Spleen (tissue), 11 donors: ENCODE data around the gene ODAPH. TPM values are rescaled to one million over a fixed set of nuclear protein-coding genes. Genes with fewer than 3 reads are reported as not detected.

ENCODE experiments used
- DNase-seq: peaks from one replicate; pipeline ENCODE4 v3.0.0-alpha.2; 2020
- H3K27ac ChIP-seq, 8 donors: fragments of 200-600 bp; sonication (generic) in 7 of 8; 1 replicate in 4 of 8; 2 replicates in 4 of 8; pipeline versions ENCODE4 v1.5.0 to v1.8.0; 2016 to 2021; ENCODE audit warnings: inconsistent platforms in 4 of 8, mild to moderate bottlenecking in 4 of 8, moderate library complexity in 1 of 8
- H3K27me3 ChIP-seq, 7 donors: fragments of 200-600 bp; sonication (generic) in 6 of 7; replicated peaks in 1 of 7; 1 replicate in 4 of 7; 2 replicates in 3 of 7; pipeline versions ENCODE4 v1.5.0 to v1.8.0; 2016 to 2021; ENCODE audit warnings: inconsistent platforms in 3 of 7, mild to moderate bottlenecking in 1 of 7
- H3K36me3 ChIP-seq, 6 donors: fragments of 200-600 bp; sonication (generic) in 5 of 6; 1 replicate in 4 of 6; 2 replicates in 2 of 6; pipeline versions ENCODE4 v1.5.0 to v1.8.0; 2016 to 2021; ENCODE audit warnings: inconsistent platforms in 2 of 6
- H3K4me1 ChIP-seq, 6 donors: fragments of 200-600 bp; sonication (generic) in 5 of 6; 1 replicate in 3 of 6; 2 replicates in 3 of 6; pipeline versions ENCODE4 v1.5.0 to v1.8.0; 2016 to 2021; ENCODE audit warnings: inconsistent platforms in 3 of 6
- H3K4me3 ChIP-seq, 8 donors: fragments of 200-600 bp; sonication (generic) in 7 of 8; 1 replicate in 4 of 8; 2 replicates in 4 of 8; pipeline versions ENCODE4 v1.5.0 to v1.8.0; 2016 to 2021; ENCODE audit warnings: inconsistent platforms in 4 of 8, mild to moderate bottlenecking in 4 of 8, moderate library complexity in 2 of 8
- H3K9me3 ChIP-seq, 8 donors: fragments of 200-600 bp; sonication (generic) in 7 of 8; 1 replicate in 4 of 8; 2 replicates in 4 of 8; pipeline versions ENCODE4 v1.5.0 to v1.8.0; 2016 to 2021; ENCODE audit warnings: inconsistent platforms in 4 of 8
- POLR2A ChIP-seq, 3 donors: fragments of 450-650 bp; IDR thresholded peaks; one replicate each; pipeline ENCODE4 v1.5.1; 2017; ENCODE audit warnings: antibody characterized with exemption in 3 of 3, mild to moderate bottlenecking in 1 of 3
- POLR2AphosphoS5 ChIP-seq, 3 donors: sonication (generic); formaldehyde crosslinking; IDR thresholded peaks; one replicate each; pipeline ENCODE4 v1.5.1; 2017; ENCODE audit warnings: antibody characterized with exemption in 3 of 3
- whole genome bisulfite sequencing, 5 donors: extraction: QIAGEN DNeasy Blood & Tissue Kit in 3 of 5; methylation state at CpG; one replicate each; pipeline versions ENCODE4 v1.1.5 to v1.1.7; 2013 to 2018; 5-methylcytosine and 5-hydroxymethylcytosine counted together
- intact Hi-C: fragments of 100-400 bp; cut with DNase I; formaldehyde crosslinking; loops from one replicate; pipeline ENCODE4 v1.15.0; 2023; ENCODE audit warnings: low total_unique reads
- polyA plus RNA-seq, 3 donors: library from polyadenylated mRNA; stranded (reverse); fragments of 200-250 nt; gene quantifications; one replicate each; pipeline ENCODE4 v1.2.1, GENCODE V29; 2013
- total RNA-seq, 7 donors: library from RNA; depleted of rRNA in 3 of 7; stranded (reverse); fragments of >200 nt in 3 of 7; fragmentation: NEBNext Ultra II Directional in 4 of 7; extraction: Animal tissue kit (Norgen Biotek cat#: 25700) in 4 of 7; gene quantifications; one replicate each; pipeline versions ENCODE4 v1.1.0 to v1.2.1, GENCODE V29; 2016 to 2021
- TF ChIP-seq, protein P1 (sequence below), 11 experiments: fragments of 200-600 bp in 7 of 11; fragments of 450-650 bp in 4 of 11; sonication (generic) in 4 of 11; IDR thresholded peaks in 8 of 11; conservative IDR thresholded peaks in 3 of 11; 1 replicate in 7 of 11; 2 replicates in 4 of 11; pipeline versions ENCODE4 v1.4.0 to v1.8.0; 2016 to 2021; ENCODE audit warnings: antibody characterized with exemption in 11 of 11, inconsistent platforms in 4 of 11, mild to moderate bottlenecking in 1 of 11
- donor health status: healthy with polysubstance abuse.
- donor health status: DM: no; HTN: no; CAD: no; lungs with moderate emphysema.
- donor health status: DM: no; HTN: no; CAD: no.
- donor health status: Bipolar disorder and iron deficiency.
- donor health status: healthy.
- donor health status: DM: no; HTN: no; CAD: no.
- donor health status: DM: yes; HTN: yes; CAD: no.

Gene ODAPH
- total and polyA plus RNA-seq, 10 donors = 0.74 TPM; not detected in 9

DNA sequence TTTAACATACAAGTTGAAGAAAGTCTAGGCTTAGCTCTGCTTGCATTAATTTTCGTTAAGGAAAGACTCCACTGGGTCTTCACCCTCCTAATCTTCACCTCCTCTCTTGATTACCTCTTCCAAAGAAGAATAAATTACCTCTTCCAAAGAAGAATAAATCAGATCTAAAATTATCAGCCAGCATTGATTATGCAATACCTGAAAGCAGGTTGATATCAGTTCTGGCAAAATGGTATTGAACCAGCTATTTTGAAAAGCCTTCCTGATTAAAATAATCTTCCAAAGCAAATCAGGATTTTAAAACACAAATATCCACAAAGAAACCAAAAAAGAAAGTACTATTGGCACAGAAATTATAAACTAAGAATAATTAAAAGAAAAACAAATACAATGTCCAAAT is 37.5 kb downstream of the ODAPH start:
- intact Hi-C loops = no loop called here
- TF ChIP-seq, protein P1, sequence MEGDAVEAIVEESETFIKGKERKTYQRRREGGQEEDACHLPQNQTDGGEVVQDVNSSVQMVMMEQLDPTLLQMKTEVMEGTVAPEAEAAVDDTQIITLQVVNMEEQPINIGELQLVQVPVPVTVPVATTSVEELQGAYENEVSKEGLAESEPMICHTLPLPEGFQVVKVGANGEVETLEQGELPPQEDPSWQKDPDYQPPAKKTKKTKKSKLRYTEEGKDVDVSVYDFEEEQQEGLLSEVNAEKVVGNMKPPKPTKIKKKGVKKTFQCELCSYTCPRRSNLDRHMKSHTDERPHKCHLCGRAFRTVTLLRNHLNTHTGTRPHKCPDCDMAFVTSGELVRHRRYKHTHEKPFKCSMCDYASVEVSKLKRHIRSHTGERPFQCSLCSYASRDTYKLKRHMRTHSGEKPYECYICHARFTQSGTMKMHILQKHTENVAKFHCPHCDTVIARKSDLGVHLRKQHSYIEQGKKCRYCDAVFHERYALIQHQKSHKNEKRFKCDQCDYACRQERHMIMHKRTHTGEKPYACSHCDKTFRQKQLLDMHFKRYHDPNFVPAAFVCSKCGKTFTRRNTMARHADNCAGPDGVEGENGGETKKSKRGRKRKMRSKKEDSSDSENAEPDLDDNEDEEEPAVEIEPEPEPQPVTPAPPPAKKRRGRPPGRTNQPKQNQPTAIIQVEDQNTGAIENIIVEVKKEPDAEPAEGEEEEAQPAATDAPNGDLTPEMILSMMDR (IDR thresholded peaks at IDR 0.05 in 8 of 11, conservative IDR thresholded peaks at IDR 0.05 in 3 of 11) = no peak
- TF ChIP-seq POLR2A (IDR thresholded peaks at IDR 0.05) (no peak), POLR2AphosphoS5 (IDR thresholded peaks at IDR 0.05) (no peak)
- WGBS, 5 donors = 66 to 90% (median 86%) methylated on average over 1 of the region's 1 CpG

DNA sequence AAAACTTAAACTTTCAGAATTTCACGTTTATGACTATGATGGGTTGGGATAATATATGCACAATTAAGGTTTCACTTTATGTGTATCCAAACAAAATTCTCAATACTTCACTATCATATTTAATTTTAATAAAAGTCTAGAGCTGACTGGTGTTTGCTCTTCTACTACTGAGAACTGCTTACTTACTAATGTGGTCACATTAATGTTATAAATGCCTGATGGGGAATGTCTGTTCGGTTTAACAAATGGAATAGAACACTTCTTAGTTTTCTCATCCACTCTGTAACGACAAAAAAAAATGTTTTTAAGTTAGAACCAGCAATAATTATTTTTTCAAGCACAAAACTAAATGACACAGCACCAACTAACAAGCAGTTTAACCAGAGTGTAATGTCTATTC is 40.2 kb downstream of the ODAPH start:
- H3K27ac ChIP-seq = no peak overlapping the region
- WGBS, 5 donors = 61 to 80% (median 72%) methylated on average over 3 of the region's 3 CpGs
- no peak for TF ChIP-seq POLR2A (IDR thresholded peaks at IDR 0.05)
- TF ChIP-seq, protein P1 (IDR thresholded peaks at IDR 0.05 in 8 of 11, conservative IDR thresholded peaks at IDR 0.05 in 3 of 11) = no peak
- no peak for TF ChIP-seq POLR2AphosphoS5 (IDR thresholded peaks at IDR 0.05)

More for the DNA sequence above, 37.5 kb downstream of the ODAPH start:
- no peaks in the 10 kb centered on the region for H3K27me3 ChIP-seq
- no peaks in the 10 kb centered on the region for H3K9me3 ChIP-seq
- no peak overlapping the region for H3K27ac ChIP-seq
- DNase-seq = no peak
- H3K4me1 ChIP-seq = no peaks in the 10 kb centered on the region
- H3K36me3 ChIP-seq = no peaks in the 10 kb centered on the region
- no peak overlapping the region for H3K4me3 ChIP-seq

GRCh38 chr4:75598390-75598789 is 42.5 kb downstream of the ODAPH start:
- H3K4me3 ChIP-seq = no peak overlapping the region
- no peak overlapping the region for H3K27ac ChIP-seq
- intact Hi-C loops = no loop called here
- TF ChIP-seq, protein P1 (IDR thresholded peaks at IDR 0.05 in 8 of 11, conservative IDR thresholded peaks at IDR 0.05 in 3 of 11) = no peak
- TF ChIP-seq POLR2A (IDR thresholded peaks at IDR 0.05) (no peak), POLR2AphosphoS5 (IDR thresholded peaks at IDR 0.05) (no peak)
- H3K36me3 ChIP-seq = no peaks in the 10 kb centered on the region
- H3K4me1 ChIP-seq = no peaks in the 10 kb centered on the region
- 33 to 62% (median 53%) methylated on average over 3 of the region's 3 CpGs for WGBS, 5 donors
- no peaks in the 10 kb centered on the region for H3K27me3 ChIP-seq
- no peaks in the 10 kb centered on the region for H3K9me3 ChIP-seq
- no peak for DNase-seq

More for the DNA sequence above, 40.2 kb downstream of the ODAPH start:
- H3K27me3 ChIP-seq = no peaks in the 10 kb centered on the region
- no peaks in the 10 kb centered on the region for H3K36me3 ChIP-seq
- H3K9me3 ChIP-seq = no peaks in the 10 kb centered on the region
- DNase-seq = no peak
- no peaks in the 10 kb centered on the region for H3K4me1 ChIP-seq
- no peak overlapping the region for H3K4me3 ChIP-seq
- intact Hi-C loops = no loop called here

GRCh38 chr4:75599647-75600046 is 43.8 kb downstream of the ODAPH start:
- H3K36me3 ChIP-seq = no peaks in the 10 kb centered on the region
- TF ChIP-seq POLR2AphosphoS5 (IDR thresholded peaks at IDR 0.05) (no peak), POLR2A (IDR thresholded peaks at IDR 0.05) (no peak)
- TF ChIP-seq, protein P1 (IDR thresholded peaks at IDR 0.05 in 8 of 11, conservative IDR thresholded peaks at IDR 0.05 in 3 of 11) = no peak
- H3K27me3 ChIP-seq = no peaks in the 10 kb centered on the region
- no peaks in the 10 kb centered on the region for H3K4me1 ChIP-seq
- no peak overlapping the region for H3K4me3 ChIP-seq
- no peak for DNase-seq
- intact Hi-C loops = no loop called here
- H3K9me3 ChIP-seq = no peaks in the 10 kb centered on the region
- no peak overlapping the region for H3K27ac ChIP-seq
- 92 to 96% (median 93%) methylated on average over 4 of the region's 4 CpGs for WGBS, 5 donors
